Activated CD8-positive, alpha-beta T cell treated with anti-CD3 and anti-CD28 coated beads, Interleukin-2, amount 10 ng/mL, durations not matched to agents 7 days and 5 days (primary cell): ENCODE data around the gene COL9A1. TPM values are rescaled to one million over a fixed set of nuclear protein-coding genes. Genes with fewer than 3 reads are reported as not detected.

Experiments
- ATAC-seq: fragments of 150-1000 bp; cut with Tn5 transposase; one replicate; pipeline ENCODE4 v1.10.0; 2021; ENCODE audit warnings: moderate library complexity
- CTCF ChIA-PET: fragments of 350-600 bp; sonication (Branson Sonifier 250); formaldehyde crosslinking; loops from one replicate; lab custom pipeline; 2021; ENCODE audit warnings: antibody characterized with exemption; lab: Charles Lee
- POLR2A ChIA-PET: fragments of 350-600 bp; sonication (Branson Sonifier 250); formaldehyde crosslinking; loops from one replicate; lab custom pipeline; 2021; ENCODE audit warnings: antibody characterized with exemption; lab: Charles Lee
- DNase-seq: peaks from one replicate; pipeline ENCODE4 v3.0.0-alpha.2; 2020
- H3K27ac Mint-ChIP-seq: one replicate; pipeline ENCODE4 v1.8.0; 2021; ENCODE audit warnings: mild to moderate bottlenecking, mixed read lengths
- H3K27me3 Mint-ChIP-seq: one replicate; pipeline ENCODE4 v1.8.0; 2021; ENCODE audit warnings: low read depth, mixed read lengths
- H3K36me3 Mint-ChIP-seq: one replicate; pipeline ENCODE4 v1.8.0; 2021; ENCODE audit warnings: low read depth, mixed read lengths
- H3K4me1 Mint-ChIP-seq: one replicate; pipeline ENCODE4 v1.8.0; 2021; ENCODE audit warnings: low read depth, mixed read lengths
- H3K4me3 Mint-ChIP-seq: one replicate; pipeline ENCODE4 v1.8.0; 2021; ENCODE audit warnings: mild to moderate bottlenecking, mixed read lengths
- H3K9me3 Mint-ChIP-seq: one replicate; pipeline ENCODE4 v1.8.0; 2022; ENCODE audit warnings: mixed read lengths; ENCODE audit not compliant: insufficient read depth
- total RNA-seq, 2 experiments: library from RNA; stranded (reverse); gene quantifications; one replicate each; pipeline ENCODE4 v1.2.3, GENCODE V29; 2021

The COL9A1 gene
- total RNA-seq, 2 experiments from 2014 or later = not detected

DNA sequence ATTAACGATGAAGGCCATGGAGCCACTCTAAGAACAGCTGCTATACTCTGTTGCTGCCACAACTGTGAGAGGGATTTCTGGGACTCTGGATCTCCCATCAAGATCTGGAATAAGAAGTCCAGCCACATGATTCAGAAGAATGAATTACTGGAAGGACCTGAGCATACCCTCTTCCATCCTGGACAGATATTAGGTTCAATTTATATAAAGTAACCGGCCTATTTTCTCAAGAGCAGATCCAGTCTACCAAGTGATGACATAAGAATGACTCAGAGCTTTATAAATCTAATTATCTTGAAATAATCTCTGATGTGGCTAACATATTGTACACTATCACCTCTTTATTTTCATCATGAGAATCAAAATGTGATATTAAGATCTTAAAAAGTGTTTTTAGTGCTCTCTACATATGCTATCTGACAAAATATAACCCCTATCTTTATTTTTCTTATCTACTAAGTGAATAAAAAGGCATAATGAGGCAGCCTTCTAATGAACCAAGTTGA is 45.1 kb downstream of the COL9A1 start:
- ATAC-seq = no peak
- CTCF ChIA-PET = no interaction called here
- POLR2A ChIA-PET = no interaction called here

GRCh38 chr6:70254784-70255183 is 48.1 kb downstream of the COL9A1 start:
- Mint-ChIP-seq H3K27ac (no peak overlapping the region), H3K36me3 (no peaks in the 10 kb centered on the region), H3K27me3 (no peaks in the 10 kb centered on the region), H3K9me3 (no peaks in the 10 kb centered on the region), H3K4me1 (no peaks in the 10 kb centered on the region), H3K4me3 (no peak overlapping the region)
- CTCF ChIA-PET = no interaction called here
- POLR2A ChIA-PET = no interaction called here
- no peak for DNase-seq
- ATAC-seq = no peak

More for the DNA sequence above, 45.1 kb downstream of the COL9A1 start:
- Mint-ChIP-seq H3K27me3 (no peaks in the 10 kb centered on the region), H3K4me3 (no peak overlapping the region), H3K36me3 (no peaks in the 10 kb centered on the region), H3K27ac (no peak overlapping the region), H3K4me1 (no peaks in the 10 kb centered on the region), H3K9me3 (no peaks in the 10 kb centered on the region)
- no peak for DNase-seq

DNA sequence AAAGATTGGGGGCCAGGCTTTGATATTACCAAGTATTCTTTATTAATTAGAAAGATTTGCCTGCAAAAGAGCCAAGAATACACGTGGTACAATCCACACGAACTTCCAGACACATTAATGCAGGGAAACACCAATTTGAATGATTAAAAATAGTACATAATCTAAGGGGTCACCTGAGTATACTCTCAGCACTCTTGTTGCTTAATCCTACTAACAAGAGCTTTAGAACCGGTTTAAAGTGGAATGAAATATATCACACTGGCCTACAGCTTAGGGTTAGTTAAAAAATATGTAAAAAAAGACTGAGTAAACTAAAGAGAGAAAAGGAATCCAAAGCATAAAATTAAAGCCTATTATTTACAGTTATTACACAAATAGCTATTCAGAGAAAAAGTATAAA is 49.0 kb downstream of the COL9A1 start:
- Mint-ChIP-seq H3K9me3 (no peaks in the 10 kb centered on the region), H3K27me3 (no peaks in the 10 kb centered on the region), H3K4me1 (no peaks in the 10 kb centered on the region), H3K27ac (no peak overlapping the region), H3K36me3 (no peaks in the 10 kb centered on the region), H3K4me3 (no peak overlapping the region)
- no peak for DNase-seq
- ChIA-PET POLR2A (no interaction called here), CTCF (no interaction called here)
- no peak for ATAC-seq

GRCh38 chr6:70252604-70253003 is 50.3 kb downstream of the COL9A1 start:
- ATAC-seq = no peak
- ChIA-PET POLR2A (no interaction called here), CTCF (no interaction called here)

DNA sequence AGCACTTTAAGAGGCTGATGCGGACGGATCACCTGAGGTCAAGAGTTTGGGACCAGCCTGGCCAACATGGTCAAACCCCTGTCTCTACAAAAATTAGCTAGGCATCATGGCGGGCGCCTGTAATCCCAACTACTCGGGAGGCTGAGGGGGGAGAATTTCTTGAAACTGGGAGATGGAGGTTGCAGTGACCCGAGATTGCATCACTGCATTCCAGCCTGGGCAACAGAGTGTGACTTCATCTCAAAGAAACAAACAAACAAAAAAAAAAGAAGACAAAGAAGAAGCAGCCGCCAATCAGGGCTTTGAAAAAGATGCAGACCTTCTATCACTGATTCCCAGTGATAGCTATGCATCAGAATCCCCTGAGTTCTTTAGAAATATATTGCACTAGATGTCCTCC is 56.8 kb downstream of the COL9A1 start:
- no peak for ATAC-seq
- Mint-ChIP-seq H3K4me1 (no peaks in the 10 kb centered on the region), H3K36me3 (no peaks in the 10 kb centered on the region), H3K27ac (no peak overlapping the region), H3K9me3 (no peaks in the 10 kb centered on the region), H3K4me3 (no peak overlapping the region), H3K27me3 (no peaks in the 10 kb centered on the region)
- ChIA-PET CTCF (no interaction called here), POLR2A (no interaction called here)
- no peak for DNase-seq

More at GRCh38 chr6:70252604-70253003, 50.3 kb downstream of the COL9A1 start:
- no peaks in the 10 kb centered on the region for H3K9me3 Mint-ChIP-seq
- no peak overlapping the region for H3K4me3 Mint-ChIP-seq
- no peak overlapping the region for H3K27ac Mint-ChIP-seq
- no peaks in the 10 kb centered on the region for H3K27me3 Mint-ChIP-seq
- H3K36me3 Mint-ChIP-seq = no peaks in the 10 kb centered on the region
- no peak for DNase-seq
- no peaks in the 10 kb centered on the region for H3K4me1 Mint-ChIP-seq

DNA sequence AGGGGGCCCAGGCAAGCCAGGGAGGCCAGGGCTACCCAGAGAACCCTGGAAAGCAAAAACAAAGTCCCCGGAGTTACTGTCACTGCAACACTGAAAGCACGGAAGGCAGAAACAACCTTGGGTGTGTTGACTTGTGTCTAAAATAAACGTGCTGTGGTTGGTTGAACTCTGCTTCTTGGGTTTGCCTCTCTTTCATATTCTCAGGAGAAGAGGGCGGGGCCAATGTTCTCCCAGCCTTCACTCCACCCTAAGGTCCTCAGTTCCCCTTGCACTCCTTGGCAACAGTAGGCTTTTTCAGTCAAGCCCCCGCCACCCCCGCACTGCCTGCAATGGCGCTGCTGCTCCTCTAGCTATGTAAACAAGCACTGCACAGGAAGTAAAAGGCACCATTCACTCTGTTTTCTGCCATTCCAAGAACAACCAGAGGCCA is 60.9 kb downstream of the COL9A1 start:
- no peaks in the 10 kb centered on the region for H3K9me3 Mint-ChIP-seq

GRCh38 chr6:70241031-70241430 is 61.9 kb downstream of the COL9A1 start:
- Mint-ChIP-seq H3K27ac (no peak overlapping the region), H3K36me3 (no peaks in the 10 kb centered on the region), H3K9me3 (no peaks in the 10 kb centered on the region), H3K27me3 (peaks cover 3% of the 10 kb centered on the region), H3K4me3 (no peak overlapping the region), H3K4me1 (no peaks in the 10 kb centered on the region)
- ChIA-PET CTCF (interaction anchor here (2.1 kb wide), 1 partner anchor 20 kb away, joined by 7 read pairs; no protein-coding TSS in a partner anchor), POLR2A (no interaction called here)
- no peak for DNase-seq
- ATAC-seq = no peak

More for the DNA sequence above, 60.9 kb downstream of the COL9A1 start:
- CTCF ChIA-PET = no interaction called here
- Mint-ChIP-seq H3K36me3 (no peaks in the 10 kb centered on the region), H3K27ac (no peak overlapping the region), H3K4me3 (no peak overlapping the region), H3K4me1 (no peaks in the 10 kb centered on the region), H3K27me3 (peaks cover 3% of the 10 kb centered on the region)
- ATAC-seq (no peak), DNase-seq (no peak)
- POLR2A ChIA-PET = no interaction called here

GRCh38 chr6:70236343-70236742 is 66.5 kb downstream of the COL9A1 start:
- Mint-ChIP-seq H3K36me3 (no peaks in the 10 kb centered on the region), H3K4me3 (no peak overlapping the region), H3K27me3 (peaks cover 5% of the 10 kb centered on the region), H3K9me3 (no peaks in the 10 kb centered on the region), H3K27ac (no peak overlapping the region), H3K4me1 (no peaks in the 10 kb centered on the region)
- DNase-seq (no peak), ATAC-seq (no peak)
- CTCF ChIA-PET = no interaction called here
- POLR2A ChIA-PET = no interaction called here

- H3K4me1 Mint-ChIP-seq = no peaks in the 10 kb centered on the region
- no peak overlapping the region for H3K4me3 Mint-ChIP-seq
- ATAC-seq = no peak
- H3K9me3 Mint-ChIP-seq = no peaks in the 10 kb centered on the region
- H3K27ac Mint-ChIP-seq = no peak overlapping the region
- peaks cover 5% of the 10 kb centered on the region for H3K27me3 Mint-ChIP-seq
- no peak for DNase-seq
- no peaks in the 10 kb centered on the region for H3K36me3 Mint-ChIP-seq
- CTCF ChIA-PET = no interaction called here
- POLR2A ChIA-PET = no interaction called here
Measured at GRCh38 chr6:70234561-70235236, 68.2 kb downstream of the COL9A1 start.

DNA sequence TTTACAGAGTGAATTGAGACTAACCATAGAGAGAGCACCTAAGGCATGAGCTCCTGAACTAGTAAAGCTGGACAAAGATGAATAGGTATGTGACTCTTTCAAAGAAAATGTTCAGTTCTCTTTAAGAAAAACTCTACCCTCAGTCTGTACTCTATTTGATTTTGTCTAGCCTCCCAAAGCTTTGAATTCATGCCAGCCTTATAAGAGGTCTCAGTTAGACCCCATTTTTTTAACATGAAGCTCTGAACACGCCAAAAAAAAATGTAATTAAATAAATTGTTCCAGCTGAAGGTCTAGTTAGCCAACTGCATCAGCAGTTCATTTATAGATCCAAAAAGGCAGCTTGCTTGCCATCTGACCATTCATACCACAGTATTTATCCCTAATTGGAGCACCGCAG is 71.6 kb downstream of the COL9A1 start:
- Mint-ChIP-seq H3K27ac (no peak overlapping the region), H3K9me3 (no peaks in the 10 kb centered on the region), H3K4me3 (no peak overlapping the region), H3K4me1 (no peaks in the 10 kb centered on the region), H3K36me3 (no peaks in the 10 kb centered on the region), H3K27me3 (peaks cover 2% of the 10 kb centered on the region)
- ChIA-PET CTCF (interaction anchor here (4.9 kb wide), 1 partner anchor 10 kb away, joined by 42 read pairs; no protein-coding TSS in a partner anchor), POLR2A (no interaction called here)
- no peak for DNase-seq
- ATAC-seq = no peak

- no peak for ATAC-seq
- no peaks in the 10 kb centered on the region for H3K9me3 Mint-ChIP-seq
- CTCF ChIA-PET = interaction anchor here (1.0 kb wide), 1 partner anchor 144 kb away, joined by 3 read pairs; no protein-coding TSS in a partner anchor
- no peaks in the 10 kb centered on the region for H3K4me1 Mint-ChIP-seq
- peaks cover 4% of the 10 kb centered on the region for H3K27me3 Mint-ChIP-seq
- H3K4me3 Mint-ChIP-seq = no peak overlapping the region
- DNase-seq = no peak
- POLR2A ChIA-PET = no interaction called here
- no peak overlapping the region for H3K27ac Mint-ChIP-seq
- no peaks in the 10 kb centered on the region for H3K36me3 Mint-ChIP-seq
Measured at GRCh38 chr6:70225055-70225454, 77.8 kb downstream of the COL9A1 start.

GRCh38 chr6:70222439-70222749 is 80.5 kb downstream of the COL9A1 start:
- ATAC-seq = no peak
- Mint-ChIP-seq H3K27ac (no peak overlapping the region), H3K27me3 (peaks cover 6% of the 10 kb centered on the region), H3K4me1 (no peaks in the 10 kb centered on the region), H3K9me3 (no peaks in the 10 kb centered on the region), H3K4me3 (no peak overlapping the region), H3K36me3 (no peaks in the 10 kb centered on the region)
- no peak for DNase-seq
- ChIA-PET CTCF (interaction anchor here (2.8 kb wide), 1 partner anchor 8 kb away, joined by 42 read pairs; no protein-coding TSS in a partner anchor), POLR2A (no interaction called here)
